Aorta (tissue), 5 donors: ENCODE results near the gene BCORL1. TPM values are rescaled to one million over a fixed set of nuclear protein-coding genes. Genes with fewer than 3 reads are reported as not detected.

Source experiments
- ATAC-seq: fragments of 200-7000 bp; cut with Tn5 transposase; one replicate; pipeline ENCODE4 v1.9.1; 2022; ENCODE audit warnings: moderate library complexity; ENCODE audit not compliant: low FRiP score
- DNase-seq, 2 donors: peaks; one replicate each; pipeline ENCODE4 v3.0.0-alpha.2; 2020
- H3K27ac ChIP-seq, 2 donors: one replicate each; pipeline ENCODE4 v1.5.1; 2013; ENCODE audit warnings: low read length in 2 of 2, mild to moderate bottlenecking in 2 of 2, moderate library complexity in 2 of 2, control low read depth in 1 of 2, inconsistent platforms in 1 of 2, low read depth in 1 of 2
- H3K27me3 ChIP-seq, 2 donors: one replicate each; pipeline ENCODE4 v1.6.1; 2013; ENCODE audit warnings: control low read depth in 1 of 2, low read length in 1 of 2, mild to moderate bottlenecking in 1 of 2, moderate library complexity in 1 of 2; ENCODE audit not compliant: insufficient read depth in 2 of 2, control insufficient read depth in 1 of 2
- H3K36me3 ChIP-seq, 2 donors: one replicate each; pipeline ENCODE4 v1.6.1; 2013; ENCODE audit warnings: control low read depth in 1 of 2, low read length in 1 of 2, mild to moderate bottlenecking in 1 of 2; ENCODE audit not compliant: insufficient read depth in 2 of 2, control insufficient read depth in 1 of 2
- H3K4me1 ChIP-seq, 2 donors: one replicate each; pipeline ENCODE4 v1.6.1; 2013; ENCODE audit warnings: low read length in 2 of 2, control low read depth in 1 of 2, mild to moderate bottlenecking in 1 of 2, moderate library complexity in 1 of 2; ENCODE audit not compliant: insufficient read depth in 2 of 2, control insufficient read depth in 1 of 2
- H3K4me3 ChIP-seq, 2 donors: one replicate each; pipeline ENCODE4 v1.5.1; 2013; ENCODE audit warnings: low read length in 2 of 2, control low read depth in 1 of 2, mild to moderate bottlenecking in 1 of 2
- H3K9me3 ChIP-seq: one replicate; pipeline ENCODE4 v1.6.1; 2013; ENCODE audit warnings: mild to moderate bottlenecking, low read length; ENCODE audit not compliant: control insufficient read depth
- WGBS, 2 donors: extraction: QIAGEN DNeasy Blood & Tissue Kit; methylation state at CpG; one replicate each; pipeline ENCODE4 v1.1.7; 2013; 5-methylcytosine and 5-hydroxymethylcytosine counted together
- intact Hi-C, 2 donors: fragments of 100-400 bp; cut with DNase I; formaldehyde crosslinking; loops; one replicate each; pipeline versions ENCODE4 v1.14.2 to v1.15.0; 2022
- polyA plus RNA-seq, 2 donors: library from polyadenylated mRNA; stranded (reverse); fragments of 200-250 nt; gene quantifications; one replicate each; pipeline ENCODE4 v1.2.3, GENCODE V29; 2013
- total RNA-seq, 2 donors: library from RNA; stranded (reverse); fragmentation: NEBNext Ultra II Directional; extraction: Animal tissue kit (Norgen Biotek cat#: 25700); gene quantifications; one replicate each; pipeline ENCODE4 v1.2.1, GENCODE V29; 2021
- donor health status: healthy with polysubstance abuse.
- donor health status: Bipolar disorder and iron deficiency.
- donor health status: DM: no; HTN: no; CAD: no.
- donor health status: DM: no; HTN: no; CAD: no.
- donor health status: DM: yes; HTN: yes; CAD: no.

The BCORL1 gene
- total and polyA plus RNA-seq, 4 donors = 2.6 to 26.9 (median 13.2) TPM

DNA sequence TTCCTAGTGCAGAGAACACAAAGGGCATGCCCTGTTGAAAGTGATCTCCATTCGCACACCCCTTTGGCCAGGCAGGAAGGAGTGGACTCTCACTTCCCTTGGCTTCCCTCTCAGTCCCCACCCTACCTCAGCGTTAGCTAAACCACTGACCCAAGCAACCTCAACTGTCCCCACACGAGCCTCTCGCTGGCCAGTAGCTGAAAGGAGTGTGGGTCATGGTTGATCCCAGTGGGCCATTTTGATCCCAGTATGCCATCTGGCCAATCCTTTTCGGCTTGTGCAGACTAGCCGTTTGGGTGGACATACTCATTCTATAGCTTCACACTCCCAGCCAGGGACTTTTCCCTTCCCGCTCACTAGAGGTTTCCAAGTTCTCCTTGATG, 24.4 kb upstream of the BCORL1 start:
- WGBS, 2 donors = 83 to 96% methylated on average over 7 of the region's 7 CpGs
- Histone ChIP-seq H3K4me1 (no peaks in the 10 kb centered on the region), H3K9me3 (no peaks in the 10 kb centered on the region), H3K27me3 (no peaks in the 10 kb centered on the region), H3K27ac (no peak overlapping the region), H3K4me3 (no peak overlapping the region), H3K36me3 (no peaks in the 10 kb centered on the region)
- no peak for DNase-seq
- no peak for ATAC-seq
- intact Hi-C loops = no loop called here

DNA sequence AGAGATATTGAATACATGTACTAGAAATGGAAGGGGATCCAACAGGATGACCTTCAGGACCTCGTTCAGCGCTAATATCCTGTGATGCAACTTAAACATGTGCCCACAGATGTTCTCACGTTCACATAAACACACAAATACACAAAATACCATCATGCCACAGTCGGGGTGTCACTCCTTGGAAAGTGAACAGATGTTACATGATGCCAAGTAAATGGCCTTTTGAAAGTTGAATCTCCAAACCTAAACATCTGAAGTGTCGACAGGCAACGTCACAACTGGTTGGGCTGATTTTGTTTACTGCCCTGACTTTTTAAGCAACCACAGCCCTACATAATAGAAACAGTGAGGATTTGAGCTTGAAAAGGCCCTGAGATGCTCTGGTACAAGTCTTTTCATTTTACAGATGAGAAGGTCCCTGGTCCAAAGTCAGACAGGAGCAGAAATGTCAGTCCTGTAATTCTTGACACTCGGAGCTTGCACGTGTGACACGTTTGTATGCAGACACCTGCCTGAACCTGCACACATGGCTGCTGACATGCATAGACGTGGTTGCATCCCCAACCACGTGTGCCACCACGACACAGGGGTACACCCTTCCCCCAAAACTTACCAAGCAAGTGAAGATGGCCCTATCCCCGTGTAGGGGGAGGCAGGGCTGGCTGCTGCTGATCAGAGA, 23.5 kb upstream of the BCORL1 start:
- H3K27ac ChIP-seq = no peak overlapping the region
- DNase-seq (no peak), ATAC-seq (no peak)
- WGBS, 2 donors = 51 to 71% methylated on average over 13 of the region's 13 CpGs
- H3K4me3 ChIP-seq = no peak overlapping the region
- no peaks in the 10 kb centered on the region for H3K9me3 ChIP-seq
- intact Hi-C loops = no loop called here
- H3K4me1 ChIP-seq = no peaks in the 10 kb centered on the region
- no peaks in the 10 kb centered on the region for H3K27me3 ChIP-seq
- H3K36me3 ChIP-seq = no peaks in the 10 kb centered on the region

DNA sequence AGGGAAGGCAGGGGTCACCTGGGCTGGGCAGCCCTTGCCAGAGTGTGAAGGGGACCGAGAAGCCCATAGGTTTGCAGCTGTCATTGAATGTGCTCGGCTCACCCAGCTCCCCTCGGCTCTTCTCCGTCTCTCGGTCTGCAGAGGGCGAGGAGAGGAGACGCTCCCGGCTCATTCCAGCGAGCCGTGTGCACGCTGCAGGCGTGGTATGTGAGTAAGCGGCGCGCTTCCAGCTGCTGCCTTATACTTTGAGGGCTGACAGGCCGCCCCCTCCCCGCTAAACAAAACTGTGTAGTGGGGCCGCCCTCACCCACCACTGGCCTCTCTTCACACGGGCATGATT, 23.0 kb upstream of the BCORL1 start:
- no peaks in the 10 kb centered on the region for H3K36me3 ChIP-seq
- no peak for DNase-seq
- H3K4me1 ChIP-seq = no peaks in the 10 kb centered on the region
- no peak overlapping the region for H3K27ac ChIP-seq
- no peak for ATAC-seq
- no peak overlapping the region for H3K4me3 ChIP-seq
- H3K27me3 ChIP-seq = no peaks in the 10 kb centered on the region
- intact Hi-C loops = no loop called here
- 27 to 41% methylated on average over 19 of the region's 19 CpGs for WGBS, 2 donors
- H3K9me3 ChIP-seq = no peaks in the 10 kb centered on the region

DNA sequence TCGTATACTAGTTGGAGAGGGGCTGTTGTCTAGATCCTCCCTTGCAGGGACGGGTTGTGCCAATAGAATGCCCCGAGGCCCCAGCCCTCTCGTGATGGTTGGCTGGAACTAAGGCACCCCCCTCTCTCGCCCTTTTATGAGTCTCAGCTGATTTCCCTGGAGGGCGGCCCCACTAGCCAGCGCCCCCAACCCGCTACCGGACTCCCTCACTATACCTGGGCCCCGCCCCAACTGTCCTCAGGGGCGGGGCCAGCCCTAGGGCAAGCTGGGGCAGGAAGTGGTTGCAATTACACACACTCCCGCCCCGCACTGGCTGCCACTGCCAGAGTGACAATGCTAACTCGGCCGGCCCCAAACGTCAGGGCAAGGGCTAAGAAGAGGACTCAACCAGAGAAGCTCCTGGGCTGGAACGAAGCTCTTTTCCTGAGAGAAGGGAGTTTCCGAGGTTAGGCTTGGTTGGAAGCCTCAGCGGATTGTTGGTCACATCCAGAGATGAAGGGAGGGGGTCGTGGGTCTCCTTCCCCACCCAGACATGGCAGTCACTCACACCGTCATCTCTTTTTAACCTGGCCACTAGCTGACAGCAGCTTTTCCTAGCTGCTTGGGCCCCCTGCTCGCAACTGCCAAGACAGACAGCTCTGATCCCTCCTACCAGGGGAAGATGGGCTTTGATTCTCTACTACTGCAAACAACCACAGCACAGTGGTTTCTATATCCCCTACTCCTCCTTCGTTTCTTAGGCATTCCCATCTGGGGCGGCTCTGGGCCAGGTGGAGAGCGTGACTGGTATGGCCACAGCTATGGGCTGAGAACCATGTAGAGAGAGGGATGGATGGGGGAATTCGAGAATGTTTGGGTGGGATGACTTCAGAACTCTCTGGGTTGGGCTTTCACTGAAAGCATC, 21.0 kb upstream of the BCORL1 start:
- Histone ChIP-seq H3K9me3 (no peaks in the 10 kb centered on the region), H3K27me3 (no peaks in the 10 kb centered on the region), H3K27ac (no peak overlapping the region), H3K36me3 (no peaks in the 10 kb centered on the region), H3K4me1 (no peaks in the 10 kb centered on the region), H3K4me3 (no peak overlapping the region)
- 30 to 39% methylated on average over 26 of the region's 26 CpGs for WGBS, 2 donors
- DNase-seq (peak; percentile 66 to 83), ATAC-seq (no peak)
- intact Hi-C loops = no loop called here

DNA sequence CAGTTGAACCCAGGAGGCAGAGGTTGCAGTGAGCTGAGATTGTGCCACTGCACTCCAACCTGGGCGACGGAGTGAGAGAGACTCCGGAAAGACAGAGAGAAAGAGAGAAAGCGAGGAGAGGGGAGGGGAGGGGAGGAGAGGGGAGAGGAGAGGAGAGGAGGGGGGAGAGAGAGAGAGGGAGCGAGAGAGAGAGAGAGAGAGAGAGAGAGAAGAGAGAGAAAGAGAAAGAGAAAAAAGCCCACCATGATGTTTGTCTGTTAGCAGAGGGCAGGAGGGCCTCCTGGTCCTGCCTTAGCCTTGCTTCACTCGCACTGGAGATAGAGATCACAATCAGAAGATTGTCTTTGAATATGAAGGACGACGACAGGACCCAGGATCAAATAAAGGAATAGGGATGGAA, 18.7 kb upstream of the BCORL1 start:
- Histone ChIP-seq H3K27ac (no peak overlapping the region), H3K27me3 (no peaks in the 10 kb centered on the region), H3K9me3 (no peaks in the 10 kb centered on the region), H3K4me1 (no peaks in the 10 kb centered on the region), H3K4me3 (no peak overlapping the region), H3K36me3 (no peaks in the 10 kb centered on the region)
- WGBS, 2 donors = 76 to 92% methylated on average over 8 of the region's 8 CpGs
- ATAC-seq (no peak), DNase-seq (no peak)
- intact Hi-C loops = no loop called here

DNA sequence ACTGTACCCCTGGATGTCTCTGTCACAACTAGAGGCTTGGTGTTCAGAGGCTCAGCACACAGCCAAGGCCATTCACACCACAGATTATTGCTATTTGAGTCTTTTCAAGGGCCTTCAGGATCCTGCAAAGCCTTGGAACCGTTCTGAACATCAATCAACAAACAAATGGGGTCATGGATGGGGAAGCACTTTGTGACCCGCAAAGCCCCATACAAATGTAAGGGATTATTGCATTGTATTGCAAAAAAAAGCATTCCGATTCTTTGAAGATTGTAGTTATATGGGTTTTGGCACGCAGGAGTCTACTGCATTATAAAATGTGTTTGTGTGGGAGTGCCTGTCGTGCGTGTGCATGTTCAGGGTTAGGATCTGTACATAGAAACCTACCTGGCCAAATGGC, 17.3 kb upstream of the BCORL1 start:
- Histone ChIP-seq H3K36me3 (no peaks in the 10 kb centered on the region), H3K4me3 (no peak overlapping the region), H3K4me1 (no peaks in the 10 kb centered on the region), H3K27ac (no peak overlapping the region), H3K9me3 (no peaks in the 10 kb centered on the region), H3K27me3 (no peaks in the 10 kb centered on the region)
- intact Hi-C loops = no loop called here
- ATAC-seq (no peak), DNase-seq (no peak)
- WGBS, 2 donors = 79 to 90% methylated on average over 6 of the region's 6 CpGs

DNA sequence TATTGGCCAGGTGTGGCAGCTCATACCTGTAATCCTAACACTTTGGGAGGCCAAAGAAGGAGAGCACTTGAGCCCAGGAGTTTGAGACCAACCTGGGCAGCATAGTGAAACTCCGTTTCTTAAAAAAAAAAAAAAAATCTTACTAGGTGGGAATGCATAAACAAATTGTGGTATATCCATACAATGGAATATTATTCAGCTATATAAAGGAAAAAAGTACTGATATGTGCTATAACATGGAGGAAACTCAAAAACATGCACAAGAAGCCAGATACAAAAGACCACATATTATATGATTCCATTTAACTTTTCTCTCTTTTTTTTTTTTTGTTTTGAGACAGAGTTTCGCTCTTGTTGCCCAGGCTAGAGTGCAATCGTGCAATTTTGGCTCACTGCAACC, 13.5 kb upstream of the BCORL1 start:
- intact Hi-C loops = no loop called here
- no peak for DNase-seq
- Histone ChIP-seq H3K9me3 (no peaks in the 10 kb centered on the region), H3K27me3 (no peaks in the 10 kb centered on the region), H3K4me3 (no peak overlapping the region), H3K4me1 (no peaks in the 10 kb centered on the region), H3K36me3 (no peaks in the 10 kb centered on the region), H3K27ac (no peak overlapping the region)
- no peak for ATAC-seq
- WGBS, 2 donors = 91 to 95% methylated on average over 3 of the region's 3 CpGs

DNA sequence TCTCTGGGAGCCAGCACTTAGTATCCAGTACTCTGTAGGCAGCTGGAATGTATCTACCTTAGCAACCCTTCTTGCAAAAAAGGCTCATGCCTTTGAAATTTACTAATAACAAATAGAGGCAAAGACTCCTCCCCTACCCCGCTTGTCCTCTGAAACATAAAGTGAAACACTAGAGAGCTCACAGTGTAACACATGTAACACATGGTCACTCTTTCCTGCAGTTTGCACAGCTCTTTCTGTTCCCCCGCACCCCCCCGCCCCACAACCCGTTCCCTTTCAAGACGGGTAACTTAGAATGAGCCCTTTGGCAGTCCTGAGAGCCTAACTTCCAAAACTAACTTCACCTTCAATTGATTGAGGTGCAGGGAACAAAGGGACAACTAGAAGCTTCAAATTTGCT, 6.0 kb upstream of the BCORL1 start:
- WGBS, 2 donors = 76 to 82% methylated on average over 5 of the region's 5 CpGs
- Histone ChIP-seq H3K4me3 (no peak overlapping the region), H3K27me3 (no peaks in the 10 kb centered on the region), H3K9me3 (no peaks in the 10 kb centered on the region), H3K27ac (no peak overlapping the region), H3K36me3 (no peaks in the 10 kb centered on the region), H3K4me1 (no peaks in the 10 kb centered on the region)
- intact Hi-C loops = no loop called here
- ATAC-seq = no peak
- no peak for DNase-seq
